Measurements from ENCODE around the gene CD99. TPM values are rescaled to one million over a fixed set of nuclear protein-coding genes. Genes with fewer than 3 reads are reported as not detected.

CD99 gene
- total and polyA plus RNA-seq, 2 donors (not counting 3 experiments of a cell fraction or from before 2014, with no cell fraction given): 364 to 654 TPM

- POLR2A ChIA-PET: no interaction called here
- Histone ChIP-seq H3K4me2 (ENCODE audit: insufficient read depth, low read length) (no peak overlapping the region), H2AFZ (ENCODE audit: low read depth, low read length) (no peak overlapping the region), H3K9me1 (replicated peaks; ENCODE audit: control insufficient read depth, extremely low read depth, insufficient read depth, low read length) (no peaks in the 10 kb centered on the region), H3K9ac (replicated peaks; ENCODE audit: extremely low read depth, insufficient read depth, low read length) (no peak overlapping the region), H3K4me1 (ENCODE audit: control insufficient read depth, extremely low read depth, insufficient read depth, low read length) (no peaks in the 10 kb centered on the region), H3K4me3 (replicated peaks in 1 of 3; ENCODE audit: insufficient read depth in 1 of 3, low read depth in 1 of 3, low read length in 3 of 3) (no peak overlapping the region), H3K27ac (ENCODE audit: insufficient read depth, low read depth, low read length) (no peak overlapping the region), H3K27me3 (ENCODE audit: control insufficient read depth in 2 of 2, insufficient read depth in 2 of 2, low read length in 2 of 2) (no peaks in the 10 kb centered on the region), H3K9me3 (replicated peaks; ENCODE audit: control insufficient read depth, insufficient read depth, low read length) (no peaks in the 10 kb centered on the region), H3K79me2 (ENCODE audit: control insufficient read depth, insufficient read depth, low read length) (peaks cover 2% of the 10 kb centered on the region), H4K20me1 (replicated peaks; ENCODE audit: control insufficient read depth, extremely low read depth, insufficient read depth, low read length) (no peaks in the 10 kb centered on the region), H3K36me3 (ENCODE audit: control insufficient read depth in 2 of 2, extremely low read depth in 1 of 2, insufficient read depth in 2 of 2, low read length in 2 of 2) (peaks cover 0 to 6% of the 10 kb centered on the region in 2 experiments)
- BruUV-seq (replicated peaks): no TSS peak
- FAIRE-seq: no peak
- no peak for DNase-seq (ENCODE audit: low read depth, low spot score)
- CTCF ChIA-PET: no interaction called here
- intact Hi-C loops (cut with micrococcal nuclease): no loop called here
- dilution Hi-C loops (cut with MboI; ENCODE audit: extremely low pct_ligation_motif_present, low sequenced_read_pairs): no loop called here
- TF ChIP-seq POLR2A (IDR thresholded peaks at IDR 0.05; ENCODE audit: low read depth, low read length) (no peak), MYC (IDR thresholded peaks at IDR 0.05; ENCODE audit: low read depth, low read length) (no peak), FOS (IDR thresholded peaks at IDR 0.05; ENCODE audit: borderline replicate concordance, insufficient read depth, low read length) (no peak), POLR2AphosphoS5 (IDR thresholded peaks at IDR 0.05; ENCODE audit: insufficient read depth, low read depth, low read length) (no peak), EZH2 (IDR thresholded peaks at IDR 0.05; ENCODE audit: borderline replicate concordance, low read depth, low read length, severe bottlenecking) (no peak), JUN (IDR thresholded peaks at IDR 0.05; ENCODE audit: borderline replicate concordance, insufficient read depth, insufficient read length, low read depth) (no peak), GATA2 (IDR thresholded peaks at IDR 0.05; ENCODE audit: insufficient read depth, insufficient read length, low read depth, low read length) (no peak)
- TF ChIP-seq, protein P1, sequence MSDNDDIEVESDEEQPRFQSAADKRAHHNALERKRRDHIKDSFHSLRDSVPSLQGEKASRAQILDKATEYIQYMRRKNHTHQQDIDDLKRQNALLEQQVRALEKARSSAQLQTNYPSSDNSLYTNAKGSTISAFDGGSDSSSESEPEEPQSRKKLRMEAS (IDR thresholded peaks at IDR 0.05; ENCODE audit: insufficient read depth, insufficient read length): no peak
- TF ChIP-seq, protein P2, sequence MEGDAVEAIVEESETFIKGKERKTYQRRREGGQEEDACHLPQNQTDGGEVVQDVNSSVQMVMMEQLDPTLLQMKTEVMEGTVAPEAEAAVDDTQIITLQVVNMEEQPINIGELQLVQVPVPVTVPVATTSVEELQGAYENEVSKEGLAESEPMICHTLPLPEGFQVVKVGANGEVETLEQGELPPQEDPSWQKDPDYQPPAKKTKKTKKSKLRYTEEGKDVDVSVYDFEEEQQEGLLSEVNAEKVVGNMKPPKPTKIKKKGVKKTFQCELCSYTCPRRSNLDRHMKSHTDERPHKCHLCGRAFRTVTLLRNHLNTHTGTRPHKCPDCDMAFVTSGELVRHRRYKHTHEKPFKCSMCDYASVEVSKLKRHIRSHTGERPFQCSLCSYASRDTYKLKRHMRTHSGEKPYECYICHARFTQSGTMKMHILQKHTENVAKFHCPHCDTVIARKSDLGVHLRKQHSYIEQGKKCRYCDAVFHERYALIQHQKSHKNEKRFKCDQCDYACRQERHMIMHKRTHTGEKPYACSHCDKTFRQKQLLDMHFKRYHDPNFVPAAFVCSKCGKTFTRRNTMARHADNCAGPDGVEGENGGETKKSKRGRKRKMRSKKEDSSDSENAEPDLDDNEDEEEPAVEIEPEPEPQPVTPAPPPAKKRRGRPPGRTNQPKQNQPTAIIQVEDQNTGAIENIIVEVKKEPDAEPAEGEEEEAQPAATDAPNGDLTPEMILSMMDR (IDR thresholded peaks at IDR 0.05; ENCODE audit: extremely low read depth in 1 of 2, insufficient read depth in 1 of 2, low read depth in 1 of 2, low read length in 2 of 2): no peak
These were observed 48.9 kb upstream of the CD99 start for GRCh38 chrX:2642146-2642545.

Data from endothelial cell of umbilical vein (primary cell).